Measurements from ENCODE around the gene DSCAML1. TPM values are rescaled to one million over a fixed set of nuclear protein-coding genes. Genes with fewer than 3 reads are reported as not detected.

The DSCAML1 gene
- total RNA-seq, 4 donors from 2014 or later: 2.9 to 5.8 (median 3.3) TPM

DNA sequence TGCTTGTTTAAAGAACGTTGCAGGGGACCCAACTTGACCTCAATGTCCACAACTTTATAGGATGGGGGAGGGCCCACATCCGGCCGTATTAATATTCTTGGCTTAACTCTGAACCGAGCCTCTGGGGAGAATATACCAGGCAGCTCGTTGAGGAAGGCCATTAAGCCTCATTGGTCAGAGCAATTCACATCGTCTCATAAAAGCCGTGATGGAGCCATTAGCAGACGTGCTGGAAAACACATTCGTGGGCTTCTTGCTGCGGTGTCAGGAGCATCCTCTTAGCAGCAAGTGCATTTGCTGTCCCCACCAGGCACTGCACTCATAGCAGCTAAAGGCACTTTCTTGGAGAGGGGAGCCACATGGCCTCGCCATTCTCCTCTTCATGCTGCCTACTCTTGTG, 14.9 kb downstream of the DSCAML1 start:
- Histone ChIP-seq H3K4me3 (no peak overlapping the region), H3K4me1 (no peaks in the 10 kb centered on the region), H3K9me3 (no peaks in the 10 kb centered on the region), H3K27me3 (no peaks in the 10 kb centered on the region), H3K36me3 (no peaks in the 10 kb centered on the region), H3K27ac (no peak overlapping the region)
- intact Hi-C loops (cut with DNase I; ENCODE audit: low total_unique reads) (no loop called here), in situ Hi-C loops (cut with MboI; ENCODE audit: low pct_ligation_motif_present in 1 of 4, low pct_unique_long_range_greater_than_20kb in 1 of 4, low sequenced_read_pairs in 3 of 4) (loop anchor here in 1 of 4 donors (25.0 kb wide), 1 partner anchor 345 kb away; no protein-coding TSS in a partner anchor)
- no peak for DNase-seq
- WGBS, 2 donors (ENCODE audit: low coverage in 1 of 2): 17 to 77% methylated on average over 1 to 11 of the region's 11 CpGs
- TF ChIP-seq EP300 (IDR thresholded peaks at IDR 0.05; ENCODE audit: low read depth): no peak
- TF ChIP-seq POLR2AphosphoS5 (IDR thresholded peaks at IDR 0.05): no peak
- TF ChIP-seq, protein P1, sequence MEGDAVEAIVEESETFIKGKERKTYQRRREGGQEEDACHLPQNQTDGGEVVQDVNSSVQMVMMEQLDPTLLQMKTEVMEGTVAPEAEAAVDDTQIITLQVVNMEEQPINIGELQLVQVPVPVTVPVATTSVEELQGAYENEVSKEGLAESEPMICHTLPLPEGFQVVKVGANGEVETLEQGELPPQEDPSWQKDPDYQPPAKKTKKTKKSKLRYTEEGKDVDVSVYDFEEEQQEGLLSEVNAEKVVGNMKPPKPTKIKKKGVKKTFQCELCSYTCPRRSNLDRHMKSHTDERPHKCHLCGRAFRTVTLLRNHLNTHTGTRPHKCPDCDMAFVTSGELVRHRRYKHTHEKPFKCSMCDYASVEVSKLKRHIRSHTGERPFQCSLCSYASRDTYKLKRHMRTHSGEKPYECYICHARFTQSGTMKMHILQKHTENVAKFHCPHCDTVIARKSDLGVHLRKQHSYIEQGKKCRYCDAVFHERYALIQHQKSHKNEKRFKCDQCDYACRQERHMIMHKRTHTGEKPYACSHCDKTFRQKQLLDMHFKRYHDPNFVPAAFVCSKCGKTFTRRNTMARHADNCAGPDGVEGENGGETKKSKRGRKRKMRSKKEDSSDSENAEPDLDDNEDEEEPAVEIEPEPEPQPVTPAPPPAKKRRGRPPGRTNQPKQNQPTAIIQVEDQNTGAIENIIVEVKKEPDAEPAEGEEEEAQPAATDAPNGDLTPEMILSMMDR (IDR thresholded peaks at IDR 0.05): no peak
- TF ChIP-seq POLR2A (IDR thresholded peaks at IDR 0.05): no peak

GRCh38 chr11:117781627-117782026, 15.4 kb downstream of the DSCAML1 start:
- intact Hi-C loops (cut with DNase I; ENCODE audit: low total_unique reads): no loop called here
- Histone ChIP-seq H3K27me3 (no peaks in the 10 kb centered on the region), H3K4me1 (no peaks in the 10 kb centered on the region), H3K27ac (no peak overlapping the region), H3K9me3 (no peaks in the 10 kb centered on the region), H3K36me3 (no peaks in the 10 kb centered on the region), H3K4me3 (no peak overlapping the region)
- in situ Hi-C loops (cut with MboI; ENCODE audit: low pct_ligation_motif_present in 1 of 4, low pct_unique_long_range_greater_than_20kb in 1 of 4, low sequenced_read_pairs in 3 of 4): loop anchor here in 1 of 4 donors (25.0 kb wide), 1 partner anchor 344 kb away; no protein-coding TSS in a partner anchor
- DNase-seq: no peak
- WGBS, 2 donors (ENCODE audit: low coverage in 1 of 2): 83% methylated on average over 4 of the region's 4 CpGs; no CpG with 5 or more reads in 1 of the 2 donors
- TF ChIP-seq POLR2AphosphoS5 (IDR thresholded peaks at IDR 0.05) (no peak), POLR2A (IDR thresholded peaks at IDR 0.05) (no peak), EP300 (IDR thresholded peaks at IDR 0.05; ENCODE audit: low read depth) (no peak)
- TF ChIP-seq, protein P1 (IDR thresholded peaks at IDR 0.05): no peak

GRCh38 chr11:117780456-117780855, 16.6 kb downstream of the DSCAML1 start:
- 90% methylated on average over 26 of the region's 26 CpGs; no CpG with 5 or more reads in 1 of the 2 donors for WGBS, 2 donors (ENCODE audit: low coverage in 1 of 2)
- in situ Hi-C loops (cut with MboI; ENCODE audit: low pct_ligation_motif_present in 1 of 4, low pct_unique_long_range_greater_than_20kb in 1 of 4, low sequenced_read_pairs in 3 of 4): loop anchor here in 1 of 4 donors (25.0 kb wide), 1 partner anchor 343 kb away; no protein-coding TSS in a partner anchor
- no peaks in the 10 kb centered on the region for H3K4me1 ChIP-seq
- no peak for DNase-seq
- intact Hi-C loops (cut with DNase I; ENCODE audit: low total_unique reads): no loop called here
- TF ChIP-seq EP300 (IDR thresholded peaks at IDR 0.05; ENCODE audit: low read depth) (no peak), POLR2AphosphoS5 (IDR thresholded peaks at IDR 0.05) (no peak), POLR2A (IDR thresholded peaks at IDR 0.05) (no peak)
- TF ChIP-seq, protein P1 (IDR thresholded peaks at IDR 0.05): no peak
- no peaks in the 10 kb centered on the region for H3K9me3 ChIP-seq
- H3K27me3 ChIP-seq: no peaks in the 10 kb centered on the region
- H3K36me3 ChIP-seq: no peaks in the 10 kb centered on the region
- H3K27ac ChIP-seq: no peak overlapping the region
- no peak overlapping the region for H3K4me3 ChIP-seq

- 67 to 68% methylated on average over 3 of the region's 3 CpGs for WGBS, 2 donors (ENCODE audit: low coverage in 1 of 2)
- intact Hi-C loops (cut with DNase I; ENCODE audit: low total_unique reads) (no loop called here), in situ Hi-C loops (cut with MboI; ENCODE audit: low pct_ligation_motif_present in 1 of 4, low pct_unique_long_range_greater_than_20kb in 1 of 4, low sequenced_read_pairs in 3 of 4) (no loop called here)
- Histone ChIP-seq H3K9me3 (no peaks in the 10 kb centered on the region), H3K4me1 (no peaks in the 10 kb centered on the region), H3K27me3 (no peaks in the 10 kb centered on the region), H3K27ac (no peak overlapping the region), H3K4me3 (no peak overlapping the region), H3K36me3 (no peaks in the 10 kb centered on the region)
- TF ChIP-seq POLR2A (IDR thresholded peaks at IDR 0.05) (no peak), POLR2AphosphoS5 (IDR thresholded peaks at IDR 0.05) (no peak), EP300 (IDR thresholded peaks at IDR 0.05; ENCODE audit: low read depth) (no peak)
- TF ChIP-seq, protein P1 (IDR thresholded peaks at IDR 0.05): no peak
- DNase-seq: no peak
These were observed 22.5 kb downstream of the DSCAML1 start for GRCh38 chr11:117774553-117774952.
